Bladder microvascular endothelial cell (primary cell): ENCODE results near the gene SLC4A8. TPM values are rescaled to one million over a fixed set of nuclear protein-coding genes. Genes with fewer than 3 reads are reported as not detected.

ENCODE experiments used
- total RNA-seq: library from RNA; depleted of rRNA; stranded (reverse); fragments of >200 nt; gene quantifications from 2 replicates; pipeline ENCODE4 v1.2.3, GENCODE V29; 2014

SLC4A8 gene
- total RNA-seq, result 0.97 and 2.1 TPM in 2 replicates

DNA sequence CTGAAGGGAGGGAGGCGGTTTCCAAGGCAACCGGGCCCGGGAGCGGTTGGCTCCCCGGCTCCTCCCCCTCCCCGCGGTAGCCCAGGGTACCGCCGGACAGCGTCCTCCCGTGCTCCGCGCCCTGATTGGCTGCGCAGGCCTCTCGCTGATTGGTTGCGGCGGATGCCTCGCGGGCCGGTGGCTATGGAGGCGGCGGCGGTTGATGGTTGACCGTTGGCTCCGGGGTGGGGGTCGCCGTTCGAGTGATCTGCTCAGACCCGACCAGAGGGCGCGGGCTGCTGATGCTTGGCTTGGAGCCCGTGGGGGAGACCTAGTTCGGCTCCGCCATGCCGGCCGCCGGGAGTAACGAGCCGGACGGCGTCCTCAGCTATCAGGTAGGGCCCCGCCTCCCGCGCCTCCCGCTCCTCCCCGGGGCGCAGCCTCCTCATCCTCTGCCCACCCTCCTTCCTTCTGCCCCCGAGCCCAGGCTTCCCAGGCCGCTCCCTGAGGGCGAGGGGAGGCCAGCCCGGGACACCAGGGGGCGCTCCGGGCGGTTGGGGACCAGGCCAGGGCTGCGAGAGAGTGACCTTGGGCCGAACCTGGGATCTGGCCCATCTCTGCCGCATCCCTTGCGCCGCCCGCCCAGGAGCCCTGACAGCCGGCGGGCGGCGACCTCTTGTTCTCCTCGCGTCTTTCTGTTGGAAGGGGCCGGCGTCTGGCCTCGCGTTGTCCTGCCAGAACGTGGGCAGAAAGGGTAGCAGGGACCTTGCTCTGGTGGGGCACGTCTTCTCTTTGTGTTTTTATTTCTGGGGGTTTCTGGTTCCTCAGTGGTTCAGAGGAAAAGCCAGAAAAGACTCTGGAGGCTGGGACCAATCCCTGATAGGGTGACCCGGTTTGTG is at the start of gene SLC4A8:
Gene SLC4A8, plus strand, starts transcription at position 170 of the 878 bp plus-strand sequence. Its CDS starts 157 bp downstream, at position 327.

DNA sequence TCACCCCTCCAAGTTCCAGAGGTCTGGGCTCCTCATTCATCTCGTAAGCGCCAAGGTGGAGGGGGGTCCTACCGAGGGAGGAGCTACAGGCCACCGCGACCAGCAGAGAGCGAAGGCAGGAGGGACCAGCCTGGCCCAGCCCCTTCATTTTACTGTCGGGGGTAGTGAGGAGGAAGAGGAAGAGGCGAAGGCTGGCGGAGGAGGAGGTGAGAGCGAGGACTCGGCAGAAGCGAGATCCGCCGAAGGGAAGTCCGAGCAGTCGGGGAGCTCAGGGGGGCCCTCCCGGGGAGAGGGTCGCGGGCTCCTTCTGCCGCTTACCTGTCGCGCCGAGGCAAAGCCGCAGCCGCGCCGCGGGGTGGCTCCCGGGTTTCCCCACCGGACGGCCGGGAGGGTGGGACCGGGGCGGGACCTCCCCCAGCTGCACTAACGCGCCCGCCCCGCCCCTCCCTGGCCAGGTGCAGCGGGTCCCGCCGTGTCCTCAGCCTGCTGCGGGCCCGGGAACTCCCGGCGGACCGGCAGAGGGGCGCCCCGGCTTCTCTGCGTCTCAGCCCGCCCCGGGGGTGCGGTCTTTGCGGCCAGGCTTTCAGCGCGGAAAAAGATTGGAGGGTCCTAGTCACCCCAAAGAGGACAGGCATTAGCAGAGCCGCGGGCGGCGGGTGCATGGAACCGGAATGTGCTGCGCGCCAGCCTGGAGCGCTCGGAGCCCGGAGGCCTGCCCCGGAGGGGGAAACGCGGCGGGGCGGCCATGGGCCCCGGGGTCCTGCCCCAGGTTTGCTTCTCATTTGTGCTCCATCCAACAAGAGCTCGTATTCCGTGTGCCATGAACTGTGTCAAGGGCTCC is 33.1 kb upstream of the SLC4A8 start, which contains the start of gene GALNT6:
Gene GALNT6, minus strand, starts transcription at position 124 of the 841 bp plus-strand sequence. CDS start 11,625 bp downstream, outside the sequence.

Other genes with a start within 250 kb of the SLC4A8 start
- 1.1 and 2.7 TPM in 2 replicates for gene POU6F1, start 206.8 kb upstream of the SLC4A8 start, total RNA-seq
- 48.6 and 73.3 TPM in 2 replicates for gene DAZAP2, start 186.0 kb upstream of the SLC4A8 start, total RNA-seq
- 8.3 and 12.3 TPM in 2 replicates for gene SMAGP, start 154.4 kb upstream of the SLC4A8 start, total RNA-seq
- gene BIN2, start 100.7 kb upstream of the SLC4A8 start, total RNA-seq, result not detected in 2 replicates
- gene CELA1, start 78.2 kb upstream of the SLC4A8 start, total RNA-seq, result not detected in 2 replicates
- 19.9 and 49.5 TPM in 2 replicates for gene GALNT6, start 33.4 kb upstream of the SLC4A8 start, total RNA-seq
- gene SCN8A, start 166.4 kb downstream of the SLC4A8 start, total RNA-seq, result 0.32 and 0.76 TPM in 2 replicates